Epithelial cell of esophagus (primary cell): ENCODE results near the gene SSH2.
"Not testable (repeated sequence)": the region's sequence is repeated elsewhere in the genome, so short reads cannot be mapped to it uniquely, and the experiment has no call there.

Experiments used
- DNase-seq: peaks from one replicate; pipeline ENCODE4 v3.0.0; 2010; ENCODE audit warnings: low read depth
- H3K4me3 ChIP-seq: 2 replicates; pipeline ENCODE4 v1.5.1; 2011; ENCODE audit warnings: mild to moderate bottlenecking, low read length, control low read depth
- CTCF ChIP-seq: IDR thresholded peaks from 2 replicates; pipeline ENCODE4 v1.5.1; 2011; ENCODE audit warnings: low read depth, mild to moderate bottlenecking, low read length, control low read depth, inconsistent platforms; ENCODE audit not compliant: insufficient read depth; ENCODE audit errors: missing control alignments

Gene SSH2

GRCh38 chr17:29653995-29654714 lies 275.9 kb downstream of the SSH2 start:
- DNase-seq, result no peak
- no peak for TF ChIP-seq CTCF
- no peak overlapping the region for H3K4me3 ChIP-seq

DNA sequence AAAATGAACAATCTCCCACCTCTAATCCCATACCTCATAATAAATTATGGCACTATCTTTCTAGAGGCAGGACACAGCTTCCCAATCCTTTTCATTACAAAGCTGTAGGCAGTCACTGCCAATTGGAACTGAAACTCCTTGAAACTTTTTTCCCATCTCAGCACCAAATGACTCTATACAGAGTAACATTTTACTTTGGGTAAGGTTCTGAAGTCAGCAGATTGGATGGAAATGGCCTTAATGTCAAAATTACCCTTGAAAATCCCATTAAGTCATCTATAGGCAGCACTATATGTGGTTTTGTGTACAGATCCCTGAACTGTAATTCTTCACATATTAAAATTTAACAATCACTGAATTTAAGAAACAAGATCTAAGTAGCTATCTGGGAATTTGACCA lies 277.1 kb downstream of the SSH2 start:
- no peak for DNase-seq
- H3K4me3 ChIP-seq, result no peak overlapping the region
- TF ChIP-seq CTCF, result no peak

GRCh38 chr17:29651913-29652312 lies 278.1 kb downstream of the SSH2 start:
- not testable (repeated sequence) for DNase-seq, H3K4me3 ChIP-seq

DNA sequence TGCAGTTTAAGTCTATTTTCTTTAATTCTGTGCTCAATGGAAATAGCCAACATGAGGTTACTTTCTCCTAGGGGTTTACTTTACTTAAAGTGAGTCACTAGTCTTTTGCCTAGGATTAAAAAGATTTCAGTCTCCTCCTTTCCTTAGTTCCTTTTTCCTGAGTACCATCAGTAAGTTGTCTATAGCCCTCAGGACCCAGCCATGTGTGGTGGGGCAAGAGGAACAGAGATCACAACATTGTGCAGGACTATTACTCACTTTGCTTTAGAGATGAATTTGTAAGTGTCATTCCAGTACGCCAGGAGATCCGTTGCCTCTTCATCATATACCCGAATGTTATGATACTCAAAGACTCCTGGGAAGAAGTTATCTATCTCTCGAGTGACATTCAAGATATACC lies 279.6 kb downstream of the SSH2 start:
- TF ChIP-seq CTCF, result no peak
- no peak overlapping the region for H3K4me3 ChIP-seq
- DNase-seq, result no peak

- no peak for TF ChIP-seq CTCF
- DNase-seq, result no peak
- no peak overlapping the region for H3K4me3 ChIP-seq
Observed at GRCh38 chr17:29649359-29649758, 280.7 kb downstream of the SSH2 start.

DNA sequence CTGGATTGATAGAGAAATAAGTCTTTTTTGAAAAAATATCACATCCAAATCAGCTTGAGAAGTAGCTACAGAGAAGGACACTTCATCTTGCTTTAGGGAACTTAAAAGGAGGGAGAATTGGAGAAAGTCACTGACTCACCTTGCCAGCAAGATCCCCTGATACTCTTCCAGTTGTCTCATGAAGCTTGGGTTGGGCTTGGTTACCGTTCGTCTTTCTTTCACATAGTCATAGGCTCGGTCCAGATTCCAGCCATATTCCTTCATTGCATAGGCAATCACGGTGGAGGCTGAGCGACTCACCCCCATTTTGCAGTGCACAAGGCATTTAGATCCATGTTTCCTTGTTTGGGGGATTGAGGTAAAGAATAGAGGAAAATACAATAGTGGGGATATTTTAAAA lies 282.0 kb downstream of the SSH2 start:
- no peak for DNase-seq
- TF ChIP-seq CTCF, result no peak
- H3K4me3 ChIP-seq, result no peak overlapping the region

DNA sequence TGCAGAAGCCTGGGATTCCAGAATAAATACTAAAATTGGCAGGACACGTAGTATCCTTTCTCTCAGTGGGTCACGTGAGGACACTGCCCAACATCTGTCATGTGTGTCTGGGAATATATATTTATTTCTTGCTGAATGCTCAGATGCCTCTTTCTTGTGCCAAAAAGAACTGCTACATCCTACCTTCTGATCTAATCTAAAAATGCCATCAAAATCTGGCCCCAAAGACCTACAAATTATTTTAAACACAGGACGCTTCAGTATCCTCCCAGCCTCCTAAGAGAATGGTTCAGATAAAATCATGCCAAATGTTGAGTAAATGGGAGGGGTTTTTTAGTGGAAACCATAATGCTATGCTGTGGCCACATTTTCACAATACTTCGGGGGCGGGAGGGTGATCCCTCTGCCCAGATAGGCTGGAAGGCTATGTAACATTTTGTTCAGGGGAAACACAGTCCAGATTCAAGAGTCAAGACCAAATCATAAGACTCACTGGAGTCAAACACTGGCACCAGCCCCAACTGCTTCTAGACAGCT lies 284.4 kb downstream of the SSH2 start:
- H3K4me3 ChIP-seq, result no peak overlapping the region
- no peak for TF ChIP-seq CTCF
- no peak for DNase-seq

- no peak for TF ChIP-seq CTCF
- H3K4me3 ChIP-seq, result no peak overlapping the region
- no peak for DNase-seq
Observed at GRCh38 chr17:29643817-29644160, 286.2 kb downstream of the SSH2 start.
